ENCODE results near the gene CTSE. TPM values are rescaled to one million over a fixed set of nuclear protein-coding genes. Genes with fewer than 3 reads are reported as not detected.
A peak's percentile ranks its signal among the peaks of the same experiment; 100 is the strongest.

CTSE gene
- total and polyA plus RNA-seq, 2 donors (not counting 1 experiment from before 2014, with no cell fraction given), result not detected

DNA sequence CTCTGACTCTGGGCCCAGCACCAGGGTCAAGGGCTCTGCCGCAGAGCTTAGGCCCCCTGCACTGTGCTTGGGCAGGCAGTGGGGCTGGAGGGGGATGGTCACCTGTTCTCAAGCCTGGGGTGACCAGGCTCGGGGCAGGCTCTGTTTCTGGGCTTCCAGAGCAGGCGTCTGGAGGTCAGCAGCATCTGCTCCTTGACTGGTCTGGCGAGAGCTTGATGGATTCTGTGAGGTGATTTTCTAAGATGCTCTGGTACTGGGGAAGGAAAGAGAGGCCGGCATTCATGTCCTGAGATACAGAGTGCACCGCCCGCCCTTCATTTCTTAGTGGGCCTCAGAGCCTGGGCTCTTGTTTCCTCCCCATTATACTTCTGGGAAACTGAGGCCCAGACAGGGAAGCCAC lies 45.0 kb downstream of the CTSE start:
- WGBS (ENCODE audit: insufficient coverage), result 91% methylated on average over 4 of the region's 7 CpGs
- intact Hi-C loops (cut with micrococcal nuclease), result loop anchor here (5.0 kb wide), 1 partner anchor 266 kb away; no protein-coding TSS in a partner anchor
- ATAC-seq (ENCODE audit: low read depth) (no peak), DNase-seq (no peak)
- Histone ChIP-seq H3K36me3 (replicated peaks in 1 of 2; ENCODE audit: control extremely low read depth in 1 of 2, control insufficient read depth in 1 of 2, extremely low read depth in 1 of 2, insufficient read depth in 2 of 2, low read length in 1 of 2) (no peaks in the 10 kb centered on the region), H3K4me1 (ENCODE audit: control insufficient read depth in 2 of 2, insufficient read depth in 2 of 2, low read length in 2 of 2) (no peaks in the 10 kb centered on the region), H3K27ac (ENCODE audit: low read length in 2 of 2) (no peak overlapping the region), H3K79me2 (ENCODE audit: control insufficient read depth, insufficient read depth, low read length) (no peaks in the 10 kb centered on the region), H3K4me3 (ENCODE audit: control extremely low read depth in 1 of 5, extremely low read depth in 1 of 5, insufficient read depth in 1 of 5, low read depth in 2 of 5, low read length in 4 of 5) (no peak overlapping the region), H4K20me1 (ENCODE audit: control insufficient read depth, insufficient read depth, low read length, poor library complexity, severe bottlenecking) (no peaks in the 10 kb centered on the region), H3K9ac (ENCODE audit: low read length) (no peak overlapping the region), H3K27me3 (replicated peaks in 1 of 4; ENCODE audit: control extremely low read depth in 1 of 4, control insufficient read depth in 3 of 4, insufficient read depth in 4 of 4, low read length in 3 of 4) (no peaks in the 10 kb centered on the region), H3K4me2 (replicated peaks; ENCODE audit: low read depth, low read length, poor library complexity, severe bottlenecking) (no peak overlapping the region), H3K9me3 (ENCODE audit: control extremely low read depth in 1 of 3, control insufficient read depth in 2 of 3, insufficient read depth in 1 of 3, low read length in 2 of 3) (no peaks in the 10 kb centered on the region), H2AFZ (ENCODE audit: insufficient read depth, low read depth, low read length, poor library complexity, severe bottlenecking) (no peak overlapping the region)
- TF ChIP-seq EZH2 (IDR thresholded peaks at IDR 0.05; ENCODE audit: borderline replicate concordance, insufficient read depth, low read depth, low read length, poor library complexity, severe bottlenecking), result no peak
- TF ChIP-seq, protein P1, sequence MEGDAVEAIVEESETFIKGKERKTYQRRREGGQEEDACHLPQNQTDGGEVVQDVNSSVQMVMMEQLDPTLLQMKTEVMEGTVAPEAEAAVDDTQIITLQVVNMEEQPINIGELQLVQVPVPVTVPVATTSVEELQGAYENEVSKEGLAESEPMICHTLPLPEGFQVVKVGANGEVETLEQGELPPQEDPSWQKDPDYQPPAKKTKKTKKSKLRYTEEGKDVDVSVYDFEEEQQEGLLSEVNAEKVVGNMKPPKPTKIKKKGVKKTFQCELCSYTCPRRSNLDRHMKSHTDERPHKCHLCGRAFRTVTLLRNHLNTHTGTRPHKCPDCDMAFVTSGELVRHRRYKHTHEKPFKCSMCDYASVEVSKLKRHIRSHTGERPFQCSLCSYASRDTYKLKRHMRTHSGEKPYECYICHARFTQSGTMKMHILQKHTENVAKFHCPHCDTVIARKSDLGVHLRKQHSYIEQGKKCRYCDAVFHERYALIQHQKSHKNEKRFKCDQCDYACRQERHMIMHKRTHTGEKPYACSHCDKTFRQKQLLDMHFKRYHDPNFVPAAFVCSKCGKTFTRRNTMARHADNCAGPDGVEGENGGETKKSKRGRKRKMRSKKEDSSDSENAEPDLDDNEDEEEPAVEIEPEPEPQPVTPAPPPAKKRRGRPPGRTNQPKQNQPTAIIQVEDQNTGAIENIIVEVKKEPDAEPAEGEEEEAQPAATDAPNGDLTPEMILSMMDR (IDR thresholded peaks at IDR 0.05), result no peak
- Mint-ChIP-seq H3K9me3 (ENCODE audit: insufficient read depth) (no peaks in the 10 kb centered on the region), H3K27ac (no peak overlapping the region), H3K27me3 (peaks cover 2% of the 10 kb centered on the region), H3K4me3 (no peak overlapping the region), H3K4me1 (no peaks in the 10 kb centered on the region)
- POLR2A ChIA-PET, result no interaction called here
- CTCF ChIA-PET, result interaction anchor here (1.0 to 11.3 kb wide), 16 partner anchors 8 to 387 kb away, joined by 3 to 434 read pairs (median 23); no protein-coding TSS in a partner anchor

DNA sequence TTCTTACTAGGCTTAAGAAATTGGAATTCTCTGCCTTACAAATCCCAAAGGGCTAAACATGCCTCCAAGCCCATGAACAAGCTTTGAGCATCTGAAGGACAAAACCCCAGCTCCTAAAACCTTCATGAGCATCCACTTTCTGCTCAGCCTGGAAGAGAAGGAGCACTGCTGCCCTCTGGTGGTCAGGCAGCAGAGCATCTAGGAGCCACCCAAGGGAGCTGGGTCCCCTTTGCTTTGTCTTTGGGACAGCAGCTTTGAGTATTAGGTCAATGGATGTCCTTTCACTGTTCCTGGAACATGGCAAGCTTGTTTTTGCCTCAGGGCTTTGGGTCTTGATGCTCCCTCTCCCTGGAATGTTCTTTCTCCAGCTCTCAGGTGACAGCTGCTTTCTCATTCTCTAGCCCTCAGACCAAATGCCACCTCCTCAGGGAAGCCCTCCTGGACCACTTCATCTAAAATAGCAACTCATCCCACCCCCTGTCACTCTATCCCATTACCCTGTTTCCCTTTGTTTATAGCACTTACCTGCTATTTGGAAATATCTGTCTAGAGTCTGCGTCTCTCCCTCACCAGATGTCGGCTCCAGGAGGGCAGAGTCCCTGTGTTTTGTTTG lies 46.2 kb downstream of the CTSE start:
- H3K4me1 ChIP-seq (ENCODE audit: control insufficient read depth in 2 of 2, insufficient read depth in 2 of 2, low read length in 2 of 2), result no peaks in the 10 kb centered on the region
- Mint-ChIP-seq H3K4me1 (no peaks in the 10 kb centered on the region), H3K9me3 (ENCODE audit: insufficient read depth) (no peaks in the 10 kb centered on the region), H3K27me3 (peaks cover 2% of the 10 kb centered on the region), H3K4me3 (no peak overlapping the region), H3K27ac (no peak overlapping the region)
- CTCF ChIA-PET, result interaction anchor here (0.6 to 11.3 kb wide), 105 partner anchors 9 to 786 kb away, joined by 3 to 434 read pairs (median 4); partner anchors contain the start of genes CTSE, PM20D1, SLC26A9 and SLC45A3
- no peak overlapping the region for H2AFZ ChIP-seq (ENCODE audit: insufficient read depth, low read depth, low read length, poor library complexity, severe bottlenecking)
- WGBS (ENCODE audit: insufficient coverage), result 100% methylated on average over 2 of the region's 2 CpGs
- DNase-seq (peak; percentile 83), ATAC-seq (ENCODE audit: low read depth) (peak; percentile 84)
- no peaks in the 10 kb centered on the region for H3K36me3 ChIP-seq (replicated peaks in 1 of 2; ENCODE audit: control extremely low read depth in 1 of 2, control insufficient read depth in 1 of 2, extremely low read depth in 1 of 2, insufficient read depth in 2 of 2, low read length in 1 of 2)
- POLR2A ChIA-PET, result interaction anchor here (1.1 to 1.6 kb wide), 2 partner anchors 186 to 228 kb away, joined by 3 to 7 read pairs; no protein-coding TSS in a partner anchor
- no peaks in the 10 kb centered on the region for H3K9me3 ChIP-seq (ENCODE audit: control extremely low read depth in 1 of 3, control insufficient read depth in 2 of 3, insufficient read depth in 1 of 3, low read length in 2 of 3)
- no peak overlapping the region for H3K27ac ChIP-seq (ENCODE audit: low read length in 2 of 2)
- H3K9ac ChIP-seq (ENCODE audit: low read length), result no peak overlapping the region
- H3K4me3 ChIP-seq (ENCODE audit: control extremely low read depth in 1 of 5, extremely low read depth in 1 of 5, insufficient read depth in 1 of 5, low read depth in 2 of 5, low read length in 4 of 5), result no peak overlapping the region
- TF ChIP-seq, protein P1 (IDR thresholded peaks at IDR 0.05), result peak; percentile 96
- no peak for TF ChIP-seq EZH2 (IDR thresholded peaks at IDR 0.05; ENCODE audit: borderline replicate concordance, insufficient read depth, low read depth, low read length, poor library complexity, severe bottlenecking)
- H4K20me1 ChIP-seq (ENCODE audit: control insufficient read depth, insufficient read depth, low read length, poor library complexity, severe bottlenecking), result no peaks in the 10 kb centered on the region
- no peaks in the 10 kb centered on the region for H3K27me3 ChIP-seq (replicated peaks in 1 of 4; ENCODE audit: control extremely low read depth in 1 of 4, control insufficient read depth in 3 of 4, insufficient read depth in 4 of 4, low read length in 3 of 4)
- no peaks in the 10 kb centered on the region for H3K79me2 ChIP-seq (ENCODE audit: control insufficient read depth, insufficient read depth, low read length)
- no peak overlapping the region for H3K4me2 ChIP-seq (replicated peaks; ENCODE audit: low read depth, low read length, poor library complexity, severe bottlenecking)
- intact Hi-C loops (cut with micrococcal nuclease), result loop anchor here (1.0 to 5.0 kb wide), 4 partner anchors 58 to 265 kb away; no protein-coding TSS in a partner anchor

Data from B cell (primary cell).